Right atrium auricular region (tissue), 2 donors: ENCODE data around the gene CWF19L1. TPM values are rescaled to one million over a fixed set of nuclear protein-coding genes. Genes with fewer than 3 reads are reported as not detected.

Experiments used
- DNase-seq: peaks from one replicate; pipeline ENCODE4 v3.0.0-alpha.2; 2019; ENCODE audit warnings: low spot score
- H3K27ac ChIP-seq, 2 donors: fragments of 200-600 bp; sonication (generic); 1 replicate in 1 of 2; 2 replicates in 1 of 2; pipeline ENCODE4 v1.5.1; 2016 to 2019
- H3K27me3 ChIP-seq, 2 donors: fragments of 200-600 bp; sonication (generic); one replicate each; pipeline versions ENCODE4 v1.5.1 to v1.6.0; 2017 to 2019
- H3K36me3 ChIP-seq: fragments of 200-600 bp; sonication (generic); one replicate; pipeline ENCODE4 v1.5.1; 2016
- H3K4me1 ChIP-seq, 2 donors: fragments of 200-600 bp; sonication (generic); one replicate each; pipeline versions ENCODE4 v1.5.1 to v1.6.0; 2017 to 2019
- H3K4me3 ChIP-seq, 2 donors: fragments of 200-600 bp; sonication (generic); 1 replicate in 1 of 2; 2 replicates in 1 of 2; pipeline ENCODE4 v1.5.1; 2017 to 2019; ENCODE audit warnings: mild to moderate bottlenecking in 1 of 2, moderate library complexity in 1 of 2
- H3K9me3 ChIP-seq, 2 donors: fragments of 200-600 bp; sonication (generic); one replicate each; pipeline ENCODE4 v1.5.1; 2019
- CTCF ChIP-seq, 2 donors: fragments of 200-600 bp; sonication (generic); IDR thresholded peaks; one replicate each; pipeline ENCODE4 v1.5.1; 2019; ENCODE audit warnings: antibody characterized with exemption in 2 of 2
- total RNA-seq, 2 donors: library from RNA; depleted of rRNA; stranded (reverse); fragments of >200 nt; gene quantifications; one replicate each; pipeline ENCODE4 v1.1.0, GENCODE V29; 2016

Gene CWF19L1
- total RNA-seq, 2 donors from 2014 or later = 8.1 to 10.5 TPM

- Histone ChIP-seq H3K4me1 (peaks cover 0 to 10% of the 10 kb centered on the region in 2 donors), H3K4me3 (no peak overlapping the region), H3K36me3 (peaks cover 46% of the 10 kb centered on the region), H3K9me3 (no peaks in the 10 kb centered on the region), H3K27ac (no peak overlapping the region), H3K27me3 (no peaks in the 10 kb centered on the region)
- DNase-seq = no peak
- TF ChIP-seq CTCF (IDR thresholded peaks at IDR 0.05) = no peak
Measured at GRCh38 chr10:100192350-100192749, 75.1 kb downstream of the CWF19L1 start.

- H3K4me1 ChIP-seq = peaks cover 0 to 26% of the 10 kb centered on the region in 2 donors
- no peaks in the 10 kb centered on the region for H3K27me3 ChIP-seq
- peak overlapping the region; percentile 86 to 93 for H3K4me3 ChIP-seq
- no peaks in the 10 kb centered on the region for H3K9me3 ChIP-seq
- no peak for TF ChIP-seq CTCF (IDR thresholded peaks at IDR 0.05)
- DNase-seq = peak; percentile 68
- H3K36me3 ChIP-seq = peaks cover 17% of the 10 kb centered on the region
- peak overlapping the region; percentile 86 to 89 for H3K27ac ChIP-seq
Measured at GRCh38 chr10:100186253-100187212, 80.9 kb downstream of the CWF19L1 start.

- H3K9me3 ChIP-seq = no peaks in the 10 kb centered on the region
- H3K27me3 ChIP-seq = no peaks in the 10 kb centered on the region
- peaks cover 10% of the 10 kb centered on the region for H3K36me3 ChIP-seq
Measured at GRCh38 chr10:100185364-100186252, 81.8 kb downstream of the CWF19L1 start, which contains the start of gene ERLIN1. ERLIN1 (minus strand) TSS chr10:100186029; CDS start chr10:100185626, 403 bp downstream.

GRCh38 chr10:100184840-100185239 lies 82.6 kb downstream of the CWF19L1 start:
- Histone ChIP-seq H3K27ac (peak overlapping the region; percentile 86 to 89), H3K36me3 (peaks cover 2% of the 10 kb centered on the region), H3K4me1 (peaks cover 0 to 26% of the 10 kb centered on the region in 2 donors), H3K27me3 (no peaks in the 10 kb centered on the region), H3K4me3 (peak overlapping the region; percentile 86 to 93), H3K9me3 (no peaks in the 10 kb centered on the region)
- no peak for DNase-seq
- no peak for TF ChIP-seq CTCF (IDR thresholded peaks at IDR 0.05)

More at GRCh38 chr10:100185364-100186252, 81.8 kb downstream of the CWF19L1 start, which contains the start of gene ERLIN1:
- peak in 1 of 2 donors; percentile 17 for TF ChIP-seq CTCF (IDR thresholded peaks at IDR 0.05)
- DNase-seq = peak; percentile 90
- H3K4me1 ChIP-seq = peaks cover 0 to 26% of the 10 kb centered on the region in 2 donors
- peak within 1 kb of the TSS; percentile 86 to 93 for H3K4me3 ChIP-seq
- peak within 1 kb of the TSS; percentile 86 to 89 for H3K27ac ChIP-seq

GRCh38 chr10:100184426-100184825 lies 83.0 kb downstream of the CWF19L1 start:
- Histone ChIP-seq H3K9me3 (no peaks in the 10 kb centered on the region), H3K4me3 (peak overlapping the region in 1 of 2 donors; percentile 93), H3K27ac (peak overlapping the region in 1 of 2 donors; percentile 86), H3K4me1 (peaks cover 0 to 26% of the 10 kb centered on the region in 2 donors), H3K36me3 (no peaks in the 10 kb centered on the region), H3K27me3 (no peaks in the 10 kb centered on the region)
- DNase-seq = no peak
- no peak for TF ChIP-seq CTCF (IDR thresholded peaks at IDR 0.05)
